Heart right ventricle (tissue), 16 donors: ENCODE results near the gene MTPN. TPM values are rescaled to one million over a fixed set of nuclear protein-coding genes. Genes with fewer than 3 reads are reported as not detected.

Experiments
- ATAC-seq, 8 donors: fragments of 200-7000 bp; cut with Tn5 transposase; one replicate each; pipeline ENCODE4 v1.9.1; 2020; ENCODE audit warnings: mild to moderate bottlenecking in 8 of 8, moderate library complexity in 8 of 8, moderate number of reproducible peaks in 1 of 8
- DNase-seq, 2 donors: peaks; one replicate each; pipeline ENCODE4 v3.0.0-alpha.2; 2020
- H3K27ac ChIP-seq, 10 donors: fragments of 200-600 bp; sonication (generic) in 2 of 10; one replicate each; pipeline versions ENCODE4 v1.5.0 to v1.8.0; 2020 to 2022; ENCODE audit warnings: mild to moderate bottlenecking in 3 of 10
- H3K27me3 ChIP-seq, 7 donors: fragments of 200-600 bp; one replicate each; pipeline ENCODE4 v1.8.0; 2021 to 2022; ENCODE audit warnings: mild to moderate bottlenecking in 2 of 7
- H3K36me3 ChIP-seq, 9 donors: fragments of 200-600 bp; sonication (generic) in 1 of 9; one replicate each; pipeline versions ENCODE4 v1.5.0 to v1.8.0; 2020 to 2022; ENCODE audit warnings: mild to moderate bottlenecking in 2 of 9
- H3K4me1 ChIP-seq, 9 donors: fragments of 200-600 bp; sonication (generic) in 1 of 9; one replicate each; pipeline versions ENCODE4 v1.5.0 to v1.8.0; 2020 to 2022; ENCODE audit warnings: mild to moderate bottlenecking in 4 of 9
- H3K4me3 ChIP-seq, 10 donors: fragments of 200-600 bp; sonication (generic) in 2 of 10; one replicate each; pipeline versions ENCODE4 v1.5.0 to v1.8.0; 2020 to 2022; ENCODE audit warnings: mild to moderate bottlenecking in 7 of 10, moderate library complexity in 2 of 10
- H3K9me3 ChIP-seq, 11 donors: fragments of 200-600 bp in 10 of 11; sonication (generic) in 2 of 11; one replicate each; pipeline versions ENCODE4 v1.5.0 to v1.8.0; 2013 to 2022; ENCODE audit warnings: mild to moderate bottlenecking in 2 of 11, control low read depth in 1 of 11, moderate library complexity in 1 of 11
- WGBS, 2 donors: extraction: QIAGEN DNeasy Blood & Tissue Kit; methylation state at CpG; one replicate each; pipeline ENCODE4 v1.1.7; 2013; ENCODE audit warnings: inconsistent platforms in 1 of 2; 5-methylcytosine and 5-hydroxymethylcytosine counted together
- intact Hi-C, 10 donors: fragments of 100-400 bp; cut with DNase I; formaldehyde crosslinking; loops; one replicate each; pipeline versions ENCODE4 v1.11.1 to v1.14.2; 2022
- polyA plus RNA-seq, 2 donors: library from polyadenylated mRNA; stranded (reverse); fragments of 200-250 nt; gene quantifications; one replicate each; pipeline ENCODE4 v1.2.3, GENCODE V29; 2013
- total RNA-seq, 10 donors: library from RNA; stranded (reverse); fragmentation: NEBNext Ultra II Directional in 3 of 10; extraction: Animal tissue kit (Norgen Biotek cat#: 25700) in 3 of 10; gene quantifications; one replicate each; pipeline versions ENCODE4 v1.2.1 to v1.2.4, GENCODE V29; 2021 to 2023
- TF ChIP-seq, protein P1 (sequence below), 9 donors: fragments of 200-600 bp; sonication (generic) in 2 of 9; IDR thresholded peaks; one replicate each; pipeline versions ENCODE4 v1.5.0 to v1.8.0; 2021 to 2022; ENCODE audit warnings: antibody characterized with exemption in 9 of 9, mild to moderate bottlenecking in 5 of 9, moderate library complexity in 1 of 9
- donor health status: Arrhythmogenic right ventricular cardiomyopathy.
- donor health status: ischemic (EF 13 %, LVEDD 7.1; RV severe dilation, severe dysfunction).
- donor health status: healthy with polysubstance abuse.
- donor health status: DM: no; HTN: yes; CAD: no.
- donor health status: DM: no; HTN: no; CAD: no.
- donor health status: ischemic (EF 25% LVEDD 6.9; RV normal size, moderate dysfunction).
- donor health status: ischemic (EF 25% LVEDD 5.7; RV mildly dilated, moderate dysfunction).
- donor health status: healthy.
- donor health status: DM: yes; HTN: yes; CAD: no.
- donor health status: Ischemic cardiomyopathy.
- donor health status: ischemic (EF 35%, LVEDD 5.7; RV mildly dilated, moderate dysfunction).
- donor health status: nonischemic (EF 11% LVEDD 7.7; RV severe dilation, severe dysfunction).
- donor health status: DM: yes; HTN: yes; CAD: no.
- donor health status: PGD.
- donor health status: ischemic (EF 29% LVEDD 5.4; RV normal size, mild dysfunction).
- donor health status: nonischemic (EF 23%, LVEDD 6.1; RV moderate dilation, normal function).

The MTPN gene
- total and polyA plus RNA-seq, 12 donors = 15.7 to 107 (median 80.7) TPM

DNA sequence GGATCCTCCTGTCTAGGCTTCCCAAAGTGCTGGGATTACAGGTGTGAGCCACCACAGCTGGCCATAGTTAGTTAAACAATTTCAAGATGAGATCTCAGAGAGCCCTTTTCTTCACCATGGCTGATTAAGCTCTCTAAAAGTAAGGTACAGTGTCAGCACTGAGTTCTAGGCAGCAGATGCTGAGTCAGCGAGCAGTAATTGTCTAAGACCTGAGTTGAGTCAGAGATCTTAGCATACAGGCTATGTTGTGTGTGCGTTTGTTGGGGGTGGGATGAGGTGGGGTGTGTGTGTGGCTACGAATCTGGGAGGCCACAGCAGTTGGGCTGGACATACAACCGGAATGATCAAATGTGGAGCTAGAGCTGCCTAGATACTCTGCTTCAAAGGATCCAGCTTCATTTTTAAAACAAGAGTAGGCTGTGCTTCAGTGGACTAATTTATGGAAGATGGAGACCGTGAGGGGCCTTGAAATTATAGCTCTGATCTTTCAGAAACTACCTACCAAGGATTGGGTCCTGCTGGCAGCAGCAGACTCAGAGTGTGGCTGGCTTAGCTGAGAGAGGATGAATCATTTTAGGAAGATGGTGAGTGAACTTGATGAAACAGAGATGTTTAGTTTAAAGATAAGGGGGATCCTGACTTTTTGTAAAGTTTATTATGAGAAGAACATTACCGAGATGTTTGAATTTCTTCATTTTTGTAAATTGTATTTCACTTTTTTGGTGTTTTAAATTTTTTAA lies 17.5 kb upstream of the MTPN start:
- intact Hi-C loops = no loop called here
- TF ChIP-seq, protein P1, sequence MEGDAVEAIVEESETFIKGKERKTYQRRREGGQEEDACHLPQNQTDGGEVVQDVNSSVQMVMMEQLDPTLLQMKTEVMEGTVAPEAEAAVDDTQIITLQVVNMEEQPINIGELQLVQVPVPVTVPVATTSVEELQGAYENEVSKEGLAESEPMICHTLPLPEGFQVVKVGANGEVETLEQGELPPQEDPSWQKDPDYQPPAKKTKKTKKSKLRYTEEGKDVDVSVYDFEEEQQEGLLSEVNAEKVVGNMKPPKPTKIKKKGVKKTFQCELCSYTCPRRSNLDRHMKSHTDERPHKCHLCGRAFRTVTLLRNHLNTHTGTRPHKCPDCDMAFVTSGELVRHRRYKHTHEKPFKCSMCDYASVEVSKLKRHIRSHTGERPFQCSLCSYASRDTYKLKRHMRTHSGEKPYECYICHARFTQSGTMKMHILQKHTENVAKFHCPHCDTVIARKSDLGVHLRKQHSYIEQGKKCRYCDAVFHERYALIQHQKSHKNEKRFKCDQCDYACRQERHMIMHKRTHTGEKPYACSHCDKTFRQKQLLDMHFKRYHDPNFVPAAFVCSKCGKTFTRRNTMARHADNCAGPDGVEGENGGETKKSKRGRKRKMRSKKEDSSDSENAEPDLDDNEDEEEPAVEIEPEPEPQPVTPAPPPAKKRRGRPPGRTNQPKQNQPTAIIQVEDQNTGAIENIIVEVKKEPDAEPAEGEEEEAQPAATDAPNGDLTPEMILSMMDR (IDR thresholded peaks at IDR 0.05) = no peak
- DNase-seq = no peak
- no peaks in the 10 kb centered on the region for H3K27me3 ChIP-seq
- H3K36me3 ChIP-seq = no peaks in the 10 kb centered on the region
- ATAC-seq = no peak
- no peaks in the 10 kb centered on the region for H3K9me3 ChIP-seq
- no peak overlapping the region for H3K27ac ChIP-seq
- no peak overlapping the region for H3K4me3 ChIP-seq
- no peaks in the 10 kb centered on the region for H3K4me1 ChIP-seq
- WGBS, 2 donors = 88 to 90% methylated on average over 6 of the region's 6 CpGs

DNA sequence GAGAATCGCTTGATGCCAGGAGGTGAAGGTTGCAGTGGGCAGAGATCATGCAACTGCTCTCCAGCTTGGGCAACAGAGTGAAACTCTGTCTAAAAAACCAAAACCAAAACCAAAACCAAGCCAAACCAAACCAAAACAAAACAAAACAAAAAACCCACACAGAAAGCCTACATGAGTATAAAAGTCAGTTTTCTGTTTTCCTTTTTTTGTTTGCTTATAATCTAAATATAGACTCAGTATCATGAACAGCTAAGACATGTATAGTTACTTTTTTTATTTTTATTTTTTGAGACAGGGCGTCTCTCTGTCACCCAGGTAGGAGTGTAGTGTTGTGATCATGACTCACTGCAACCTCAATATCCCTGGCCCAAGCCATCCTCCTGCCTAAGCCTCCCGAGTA lies 16.8 kb upstream of the MTPN start:
- intact Hi-C loops = no loop called here
- no peak for ATAC-seq
- 91 to 94% methylated on average over 3 of the region's 3 CpGs for WGBS, 2 donors

DNA sequence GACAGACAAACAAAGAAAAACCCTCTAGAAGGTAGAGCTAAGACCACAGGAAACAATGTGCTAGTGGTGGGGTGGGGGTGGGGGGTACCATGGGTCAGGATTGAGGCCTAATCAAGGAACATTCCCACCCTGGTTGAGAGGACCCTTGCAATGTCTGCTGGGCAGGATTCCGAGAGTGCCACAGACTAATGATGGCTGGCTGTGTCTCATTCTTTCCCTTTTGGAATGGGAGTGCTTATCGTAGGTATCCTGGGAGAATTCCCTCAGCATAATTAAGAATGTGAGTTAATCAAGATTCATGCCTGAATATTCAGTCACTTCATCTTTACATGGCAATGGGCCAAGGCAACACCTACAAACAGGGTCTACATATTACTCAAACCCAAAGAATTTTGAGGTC lies 14.7 kb upstream of the MTPN start:
- TF ChIP-seq, protein P1 (IDR thresholded peaks at IDR 0.05) = no peak
- Histone ChIP-seq H3K4me1 (no peaks in the 10 kb centered on the region), H3K27me3 (no peaks in the 10 kb centered on the region), H3K9me3 (no peaks in the 10 kb centered on the region), H3K4me3 (no peak overlapping the region), H3K36me3 (no peaks in the 10 kb centered on the region), H3K27ac (no peak overlapping the region)
- no peak for DNase-seq
- intact Hi-C loops = no loop called here
- WGBS, 2 donors = 86 to 87% methylated on average over 2 of the region's 2 CpGs
- ATAC-seq = no peak

More for the DNA sequence above, 16.8 kb upstream of the MTPN start:
- Histone ChIP-seq H3K4me3 (no peak overlapping the region), H3K4me1 (no peaks in the 10 kb centered on the region), H3K27ac (no peak overlapping the region), H3K36me3 (no peaks in the 10 kb centered on the region), H3K27me3 (no peaks in the 10 kb centered on the region), H3K9me3 (no peaks in the 10 kb centered on the region)
- TF ChIP-seq, protein P1 (IDR thresholded peaks at IDR 0.05) = no peak
- no peak for DNase-seq

DNA sequence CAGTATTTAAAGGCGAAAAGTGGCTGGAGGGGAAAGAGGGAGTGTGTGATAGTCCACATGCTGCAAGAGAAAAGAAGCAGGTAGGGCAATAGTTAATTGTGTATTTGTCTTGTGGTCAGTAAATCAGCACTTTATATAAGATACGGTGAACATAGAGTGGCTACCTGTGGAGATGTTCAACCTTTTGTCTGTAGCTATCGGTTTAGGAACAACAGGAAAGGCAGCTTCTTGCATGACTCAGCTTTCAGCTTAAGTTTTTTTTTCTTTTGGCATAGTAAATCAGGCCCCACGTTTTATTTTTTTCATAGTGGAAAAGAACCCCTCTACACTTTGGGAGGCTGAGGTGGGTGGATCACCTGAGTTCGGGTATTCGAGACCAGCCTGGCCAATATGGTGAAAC lies 14.2 kb upstream of the MTPN start:
- TF ChIP-seq, protein P1 (IDR thresholded peaks at IDR 0.05) = no peak
- no peak overlapping the region for H3K4me3 ChIP-seq
- no peak for DNase-seq
- H3K4me1 ChIP-seq = no peaks in the 10 kb centered on the region
- H3K9me3 ChIP-seq = no peaks in the 10 kb centered on the region
- H3K27me3 ChIP-seq = no peaks in the 10 kb centered on the region
- intact Hi-C loops = no loop called here
- WGBS, 2 donors = 80 to 81% methylated on average over 6 of the region's 6 CpGs
- no peak overlapping the region for H3K27ac ChIP-seq
- ATAC-seq = no peak
- H3K36me3 ChIP-seq = no peaks in the 10 kb centered on the region
